ENCODE data around the gene PLIN5.

The PLIN5 gene

GRCh38 chr19:4493104-4493928, 41.7 kb downstream of the PLIN5 start:
- H3K4me3 ChIP-seq (IDR thresholded peaks at IDR 0.05; ENCODE audit: insufficient read depth, low read depth, low read length), result no peak overlapping the region

GRCh38 chr19:4492337-4493103, 42.5 kb downstream of the PLIN5 start:
- Histone ChIP-seq H4K20me1 (ENCODE audit: insufficient read depth) (no peaks in the 10 kb centered on the region), H3K9ac (no peak overlapping the region), H3K4me3 (IDR thresholded peaks at IDR 0.05; ENCODE audit: insufficient read depth, low read depth, low read length) (no peak overlapping the region), H2AFZ (ENCODE audit: low read depth) (no peak overlapping the region), H3K36me3 (ENCODE audit: insufficient read depth) (no peaks in the 10 kb centered on the region), H3K27me3 (ENCODE audit: insufficient read depth, low read depth) (no peaks in the 10 kb centered on the region), H3K79me2 (ENCODE audit: insufficient read depth, low read depth) (no peaks in the 10 kb centered on the region), H3K4me2 (no peak overlapping the region), H3K27ac (no peak overlapping the region), H3K4me1 (ENCODE audit: low read depth, poor library complexity, severe bottlenecking) (no peaks in the 10 kb centered on the region)
- TF ChIP-seq, protein P1, sequence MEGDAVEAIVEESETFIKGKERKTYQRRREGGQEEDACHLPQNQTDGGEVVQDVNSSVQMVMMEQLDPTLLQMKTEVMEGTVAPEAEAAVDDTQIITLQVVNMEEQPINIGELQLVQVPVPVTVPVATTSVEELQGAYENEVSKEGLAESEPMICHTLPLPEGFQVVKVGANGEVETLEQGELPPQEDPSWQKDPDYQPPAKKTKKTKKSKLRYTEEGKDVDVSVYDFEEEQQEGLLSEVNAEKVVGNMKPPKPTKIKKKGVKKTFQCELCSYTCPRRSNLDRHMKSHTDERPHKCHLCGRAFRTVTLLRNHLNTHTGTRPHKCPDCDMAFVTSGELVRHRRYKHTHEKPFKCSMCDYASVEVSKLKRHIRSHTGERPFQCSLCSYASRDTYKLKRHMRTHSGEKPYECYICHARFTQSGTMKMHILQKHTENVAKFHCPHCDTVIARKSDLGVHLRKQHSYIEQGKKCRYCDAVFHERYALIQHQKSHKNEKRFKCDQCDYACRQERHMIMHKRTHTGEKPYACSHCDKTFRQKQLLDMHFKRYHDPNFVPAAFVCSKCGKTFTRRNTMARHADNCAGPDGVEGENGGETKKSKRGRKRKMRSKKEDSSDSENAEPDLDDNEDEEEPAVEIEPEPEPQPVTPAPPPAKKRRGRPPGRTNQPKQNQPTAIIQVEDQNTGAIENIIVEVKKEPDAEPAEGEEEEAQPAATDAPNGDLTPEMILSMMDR (conservative IDR thresholded peaks at IDR 0.05; ENCODE audit: low read depth, low read length), result no peak

More at GRCh38 chr19:4493104-4493928, 41.7 kb downstream of the PLIN5 start:
- Histone ChIP-seq H3K27ac (no peak overlapping the region), H3K4me2 (no peak overlapping the region), H3K9ac (no peak overlapping the region), H3K36me3 (ENCODE audit: insufficient read depth) (no peaks in the 10 kb centered on the region), H3K27me3 (ENCODE audit: insufficient read depth, low read depth) (no peaks in the 10 kb centered on the region), H2AFZ (ENCODE audit: low read depth) (no peak overlapping the region), H4K20me1 (ENCODE audit: insufficient read depth) (no peaks in the 10 kb centered on the region), H3K79me2 (ENCODE audit: insufficient read depth, low read depth) (no peaks in the 10 kb centered on the region), H3K4me1 (ENCODE audit: low read depth, poor library complexity, severe bottlenecking) (no peaks in the 10 kb centered on the region)
- TF ChIP-seq, protein P1 (conservative IDR thresholded peaks at IDR 0.05; ENCODE audit: low read depth, low read length), result no peak

DNA sequence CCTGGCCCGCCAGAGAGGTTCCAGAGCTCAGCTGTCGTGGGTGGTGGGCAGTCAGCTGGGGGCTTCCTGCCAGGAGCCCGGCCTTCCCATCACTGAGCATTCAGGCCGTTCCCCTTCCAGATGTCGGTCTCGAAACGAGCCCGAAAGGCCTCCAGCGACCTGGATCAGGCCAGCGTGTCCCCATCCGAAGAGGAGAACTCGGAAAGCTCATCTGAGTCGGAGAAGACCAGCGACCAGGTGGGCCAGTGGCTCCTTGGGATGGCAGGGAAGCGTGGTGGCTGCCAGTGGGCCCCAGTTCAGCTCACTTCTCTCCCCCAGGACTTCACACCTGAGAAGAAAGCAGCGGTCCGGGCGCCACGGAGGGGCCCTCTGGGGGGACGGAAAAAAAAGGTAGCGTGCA, 43.6 kb downstream of the PLIN5 start:
- H3K4me1 ChIP-seq (ENCODE audit: low read depth, poor library complexity, severe bottlenecking), result no peaks in the 10 kb centered on the region
- TF ChIP-seq, protein P1 (conservative IDR thresholded peaks at IDR 0.05; ENCODE audit: low read depth, low read length), result no peak
- H3K27me3 ChIP-seq (ENCODE audit: insufficient read depth, low read depth), result no peaks in the 10 kb centered on the region
- no peak overlapping the region for H3K9ac ChIP-seq
- no peak overlapping the region for H3K4me2 ChIP-seq
- no peaks in the 10 kb centered on the region for H4K20me1 ChIP-seq (ENCODE audit: insufficient read depth)
- H3K79me2 ChIP-seq (ENCODE audit: insufficient read depth, low read depth), result no peaks in the 10 kb centered on the region
- H3K27ac ChIP-seq, result no peak overlapping the region
- H3K4me3 ChIP-seq (IDR thresholded peaks at IDR 0.05; ENCODE audit: insufficient read depth, low read depth, low read length), result no peak overlapping the region
- no peaks in the 10 kb centered on the region for H3K36me3 ChIP-seq (ENCODE audit: insufficient read depth)
- no peak overlapping the region for H2AFZ ChIP-seq (ENCODE audit: low read depth)

- no peak overlapping the region for H2AFZ ChIP-seq (ENCODE audit: low read depth)
- no peak overlapping the region for H3K4me2 ChIP-seq
- no peak overlapping the region for H3K27ac ChIP-seq
- no peak overlapping the region for H3K9ac ChIP-seq
- H3K27me3 ChIP-seq (ENCODE audit: insufficient read depth, low read depth), result no peaks in the 10 kb centered on the region
- TF ChIP-seq, protein P1 (conservative IDR thresholded peaks at IDR 0.05; ENCODE audit: low read depth, low read length), result no peak
- no peak overlapping the region for H3K4me3 ChIP-seq (IDR thresholded peaks at IDR 0.05; ENCODE audit: insufficient read depth, low read depth, low read length)
- no peaks in the 10 kb centered on the region for H3K4me1 ChIP-seq (ENCODE audit: low read depth, poor library complexity, severe bottlenecking)
- no peaks in the 10 kb centered on the region for H3K79me2 ChIP-seq (ENCODE audit: insufficient read depth, low read depth)
- no peaks in the 10 kb centered on the region for H4K20me1 ChIP-seq (ENCODE audit: insufficient read depth)
- no peaks in the 10 kb centered on the region for H3K36me3 ChIP-seq (ENCODE audit: insufficient read depth)
These were observed 46.5 kb downstream of the PLIN5 start for GRCh38 chr19:4488496-4488895.
